ENCODE data around the gene SINHCAF.
A peak's percentile ranks its signal among the peaks of the same experiment; 100 is the strongest.

SINHCAF gene

DNA sequence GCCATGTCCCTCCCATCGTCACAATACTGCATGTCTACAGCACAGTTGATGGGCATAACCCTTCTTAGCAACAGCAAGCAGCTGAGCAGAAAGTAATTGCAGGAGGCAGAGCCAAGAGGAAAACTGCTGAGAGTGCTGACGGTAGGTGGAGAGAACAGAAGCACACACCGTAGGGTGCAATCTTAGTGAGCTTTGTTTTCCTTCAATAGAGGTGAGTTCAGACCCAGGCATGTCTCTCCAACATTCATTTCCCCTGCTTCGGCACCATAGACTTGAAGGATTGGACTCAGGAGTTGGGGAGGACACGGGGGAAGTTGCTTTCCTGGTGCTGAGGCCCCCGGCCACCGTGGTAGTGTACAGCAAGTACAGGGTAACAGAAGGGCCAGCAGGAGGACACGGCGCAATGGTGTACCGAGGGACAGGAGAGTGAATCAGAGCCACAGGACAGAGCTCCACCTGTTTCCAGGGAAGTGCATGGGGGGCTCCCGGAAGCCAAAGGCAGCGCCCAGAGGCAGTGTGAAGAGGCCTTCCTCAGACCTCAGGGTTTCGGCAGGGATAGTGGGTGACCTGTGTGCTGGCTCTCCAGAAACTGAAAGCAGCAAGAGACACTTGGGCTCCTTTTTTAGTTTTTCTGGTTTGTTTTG is 36.3 kb upstream of the SINHCAF start:
- DNase-seq, result peak; percentile 75

DNA sequence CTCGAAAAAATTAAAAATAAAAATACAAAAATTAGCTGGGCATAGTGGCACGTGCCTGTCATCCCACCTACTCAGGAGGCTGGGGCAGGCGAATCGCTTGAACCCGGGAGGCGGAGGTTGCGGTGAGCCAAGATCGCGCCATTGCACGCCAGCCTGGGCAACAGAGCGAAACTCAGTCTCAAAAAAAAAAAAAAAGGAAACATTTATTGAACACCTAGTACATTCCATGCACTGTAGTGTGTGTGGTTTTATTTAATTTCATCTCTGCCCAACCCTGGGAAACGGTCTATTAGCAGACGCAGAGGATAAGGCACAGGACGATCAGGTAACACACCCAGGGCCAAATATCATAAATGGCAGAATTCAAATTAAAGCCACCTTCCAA is 35.8 kb upstream of the SINHCAF start:
- H3K4me1 ChIP-seq (ENCODE audit: low read length), result peaks cover 22% of the 10 kb centered on the region
- H3K27me3 ChIP-seq (replicated peaks; ENCODE audit: insufficient read depth, low read length), result no peaks in the 10 kb centered on the region
- H3K36me3 ChIP-seq (replicated peaks; ENCODE audit: insufficient read depth, low read length), result no peaks in the 10 kb centered on the region
- H3K9ac ChIP-seq (ENCODE audit: low read length), result peak overlapping the region; percentile 69; the same call in 1 of the 2 replicates
- no peaks in the 10 kb centered on the region for H3K9me3 ChIP-seq (replicated peaks; ENCODE audit: insufficient read depth, low read length)
- H3F3A ChIP-seq (ENCODE audit: insufficient read depth, low read length), result peaks cover 34% of the 10 kb centered on the region
- H3K27ac ChIP-seq (ENCODE audit: low read length), result peak overlapping the region; percentile 94
- DNase-seq, result no peak
- TF ChIP-seq, protein P1, sequence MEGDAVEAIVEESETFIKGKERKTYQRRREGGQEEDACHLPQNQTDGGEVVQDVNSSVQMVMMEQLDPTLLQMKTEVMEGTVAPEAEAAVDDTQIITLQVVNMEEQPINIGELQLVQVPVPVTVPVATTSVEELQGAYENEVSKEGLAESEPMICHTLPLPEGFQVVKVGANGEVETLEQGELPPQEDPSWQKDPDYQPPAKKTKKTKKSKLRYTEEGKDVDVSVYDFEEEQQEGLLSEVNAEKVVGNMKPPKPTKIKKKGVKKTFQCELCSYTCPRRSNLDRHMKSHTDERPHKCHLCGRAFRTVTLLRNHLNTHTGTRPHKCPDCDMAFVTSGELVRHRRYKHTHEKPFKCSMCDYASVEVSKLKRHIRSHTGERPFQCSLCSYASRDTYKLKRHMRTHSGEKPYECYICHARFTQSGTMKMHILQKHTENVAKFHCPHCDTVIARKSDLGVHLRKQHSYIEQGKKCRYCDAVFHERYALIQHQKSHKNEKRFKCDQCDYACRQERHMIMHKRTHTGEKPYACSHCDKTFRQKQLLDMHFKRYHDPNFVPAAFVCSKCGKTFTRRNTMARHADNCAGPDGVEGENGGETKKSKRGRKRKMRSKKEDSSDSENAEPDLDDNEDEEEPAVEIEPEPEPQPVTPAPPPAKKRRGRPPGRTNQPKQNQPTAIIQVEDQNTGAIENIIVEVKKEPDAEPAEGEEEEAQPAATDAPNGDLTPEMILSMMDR (IDR thresholded peaks at IDR 0.05; ENCODE audit: low read length), result no peak
- TF ChIP-seq EZH2 (optimal IDR thresholded peaks at IDR 0.05; ENCODE audit: low read depth, low read length) (no peak), EZH2phosphoT487 (IDR thresholded peaks at IDR 0.05; ENCODE audit: low read length) (no peak)
- H4K20me1 ChIP-seq (ENCODE audit: insufficient read depth, low read length), result no peaks in the 10 kb centered on the region
- H3K4me3 ChIP-seq (ENCODE audit: low read length), result peak overlapping the region; percentile 62
- no peaks in the 10 kb centered on the region for H3K79me2 ChIP-seq (ENCODE audit: low read length)
- H3K9me2 ChIP-seq (replicated peaks; ENCODE audit: insufficient read depth, low read length), result no peaks in the 10 kb centered on the region
- H3K4me2 ChIP-seq (ENCODE audit: low read depth, low read length), result peak overlapping the region; percentile 94
- peak overlapping the region; percentile 93 for H2AFZ ChIP-seq (ENCODE audit: low read length)

More for the DNA sequence above, 36.3 kb upstream of the SINHCAF start:
- H4K20me1 ChIP-seq (ENCODE audit: insufficient read depth, low read length), result no peaks in the 10 kb centered on the region
- H3K27ac ChIP-seq (ENCODE audit: low read length), result peak overlapping the region; percentile 94
- TF ChIP-seq, protein P1 (IDR thresholded peaks at IDR 0.05; ENCODE audit: low read length), result peak; percentile 6; the same call in 1 of the 2 replicates
- no peak for TF ChIP-seq EZH2phosphoT487 (IDR thresholded peaks at IDR 0.05; ENCODE audit: low read length)
- H2AFZ ChIP-seq (ENCODE audit: low read length), result peak overlapping the region; percentile 93
- H3K36me3 ChIP-seq (replicated peaks; ENCODE audit: insufficient read depth, low read length), result no peaks in the 10 kb centered on the region
- peak overlapping the region; percentile 69 for H3K9ac ChIP-seq (ENCODE audit: low read length)
- no peaks in the 10 kb centered on the region for H3K79me2 ChIP-seq (ENCODE audit: low read length)
- peak overlapping the region; percentile 94 for H3K4me2 ChIP-seq (ENCODE audit: low read depth, low read length)
- no peaks in the 10 kb centered on the region for H3K9me2 ChIP-seq (replicated peaks; ENCODE audit: insufficient read depth, low read length)
- peaks cover 22% of the 10 kb centered on the region for H3K4me1 ChIP-seq (ENCODE audit: low read length)
- no peaks in the 10 kb centered on the region for H3K27me3 ChIP-seq (replicated peaks; ENCODE audit: insufficient read depth, low read length)
- peaks cover 34% of the 10 kb centered on the region for H3F3A ChIP-seq (ENCODE audit: insufficient read depth, low read length)
- no peaks in the 10 kb centered on the region for H3K9me3 ChIP-seq (replicated peaks; ENCODE audit: insufficient read depth, low read length)
- H3K4me3 ChIP-seq (ENCODE audit: low read length), result peak overlapping the region; percentile 62

DNA sequence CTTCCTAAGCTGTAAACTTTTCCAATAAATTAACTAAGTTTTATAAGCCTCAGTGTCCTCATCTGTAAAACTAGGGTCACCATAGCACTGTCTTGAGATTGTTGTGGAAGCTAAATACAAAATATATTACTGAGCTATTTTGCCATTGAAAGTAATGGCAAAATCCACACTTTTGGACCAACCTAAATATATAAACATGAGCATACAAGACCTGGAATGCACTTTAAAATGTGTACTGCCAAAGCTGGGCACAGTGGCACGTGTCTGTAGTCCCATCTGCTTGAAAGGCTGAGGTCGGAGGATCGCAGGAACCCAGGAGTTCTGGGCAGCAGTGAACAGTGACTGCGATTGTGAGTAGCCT is 29.8 kb upstream of the SINHCAF start:
- no peaks in the 10 kb centered on the region for H3K36me3 ChIP-seq (replicated peaks; ENCODE audit: insufficient read depth, low read length)
- no peak overlapping the region for H3K4me3 ChIP-seq (ENCODE audit: low read length)
- DNase-seq, result no peak
- no peaks in the 10 kb centered on the region for H4K20me1 ChIP-seq (ENCODE audit: insufficient read depth, low read length)
- no peak overlapping the region for H2AFZ ChIP-seq (ENCODE audit: low read length)
- no peak overlapping the region for H3K4me2 ChIP-seq (ENCODE audit: low read depth, low read length)
- H3K9me3 ChIP-seq (replicated peaks; ENCODE audit: insufficient read depth, low read length), result no peaks in the 10 kb centered on the region
- H3K9me2 ChIP-seq (replicated peaks; ENCODE audit: insufficient read depth, low read length), result no peaks in the 10 kb centered on the region
- no peaks in the 10 kb centered on the region for H3F3A ChIP-seq (ENCODE audit: insufficient read depth, low read length)
- no peak overlapping the region for H3K27ac ChIP-seq (ENCODE audit: low read length)
- TF ChIP-seq, protein P1 (IDR thresholded peaks at IDR 0.05; ENCODE audit: low read length), result no peak
- TF ChIP-seq EZH2 (optimal IDR thresholded peaks at IDR 0.05; ENCODE audit: low read depth, low read length), result no peak
- no peak for TF ChIP-seq EZH2phosphoT487 (IDR thresholded peaks at IDR 0.05; ENCODE audit: low read length)
- no peak overlapping the region for H3K9ac ChIP-seq (ENCODE audit: low read length)
- no peaks in the 10 kb centered on the region for H3K4me1 ChIP-seq (ENCODE audit: low read length)
- no peaks in the 10 kb centered on the region for H3K79me2 ChIP-seq (ENCODE audit: low read length)
- no peaks in the 10 kb centered on the region for H3K27me3 ChIP-seq (replicated peaks; ENCODE audit: insufficient read depth, low read length)
